Vagina (tissue), 2 donors: ENCODE measurements around the gene ICE1.

Source experiments
- POLR2AphosphoS5 ChIP-seq, 2 donors: sonication (generic); formaldehyde crosslinking; IDR thresholded peaks; one replicate each; pipeline ENCODE4 v1.9.0; 2017; ENCODE audit warnings: antibody characterized with exemption in 2 of 2, mild to moderate bottlenecking in 2 of 2, low read depth in 1 of 2; ENCODE audit not compliant: insufficient read depth in 1 of 2
- TF ChIP-seq, protein P1 (sequence below), 3 experiments: fragments of 450-650 bp in 2 of 3; fragments of 200-600 bp in 1 of 3; sonication (generic) in 1 of 3; IDR thresholded peaks; one replicate each; pipeline ENCODE4 v1.5.1; 2017 to 2019; ENCODE audit warnings: antibody characterized with exemption in 3 of 3, mild to moderate bottlenecking in 2 of 3, moderate library complexity in 2 of 3

DNA sequence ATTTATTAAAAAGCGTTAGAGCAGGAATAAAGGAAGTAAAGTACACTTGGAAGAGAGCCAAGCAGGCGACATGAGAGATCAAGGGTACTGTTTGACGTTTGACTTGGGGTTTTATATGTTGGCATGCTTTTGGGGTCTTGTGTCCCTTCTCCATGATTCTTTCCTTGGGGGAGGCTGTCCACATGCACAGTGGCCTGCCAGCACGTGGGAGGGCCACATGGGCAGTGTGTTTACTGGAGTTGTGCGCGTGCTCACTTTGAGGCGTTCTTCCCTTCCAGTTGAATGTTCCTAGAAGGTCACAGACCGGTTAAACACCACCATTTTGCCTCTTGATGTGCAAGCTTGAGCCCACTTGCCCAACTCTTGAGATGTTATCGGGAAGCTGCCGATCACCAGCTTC lies 49.5 kb upstream of the ICE1 start:
- TF ChIP-seq, protein P1, sequence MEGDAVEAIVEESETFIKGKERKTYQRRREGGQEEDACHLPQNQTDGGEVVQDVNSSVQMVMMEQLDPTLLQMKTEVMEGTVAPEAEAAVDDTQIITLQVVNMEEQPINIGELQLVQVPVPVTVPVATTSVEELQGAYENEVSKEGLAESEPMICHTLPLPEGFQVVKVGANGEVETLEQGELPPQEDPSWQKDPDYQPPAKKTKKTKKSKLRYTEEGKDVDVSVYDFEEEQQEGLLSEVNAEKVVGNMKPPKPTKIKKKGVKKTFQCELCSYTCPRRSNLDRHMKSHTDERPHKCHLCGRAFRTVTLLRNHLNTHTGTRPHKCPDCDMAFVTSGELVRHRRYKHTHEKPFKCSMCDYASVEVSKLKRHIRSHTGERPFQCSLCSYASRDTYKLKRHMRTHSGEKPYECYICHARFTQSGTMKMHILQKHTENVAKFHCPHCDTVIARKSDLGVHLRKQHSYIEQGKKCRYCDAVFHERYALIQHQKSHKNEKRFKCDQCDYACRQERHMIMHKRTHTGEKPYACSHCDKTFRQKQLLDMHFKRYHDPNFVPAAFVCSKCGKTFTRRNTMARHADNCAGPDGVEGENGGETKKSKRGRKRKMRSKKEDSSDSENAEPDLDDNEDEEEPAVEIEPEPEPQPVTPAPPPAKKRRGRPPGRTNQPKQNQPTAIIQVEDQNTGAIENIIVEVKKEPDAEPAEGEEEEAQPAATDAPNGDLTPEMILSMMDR (IDR thresholded peaks at IDR 0.05), result no peak
- no peak for TF ChIP-seq POLR2AphosphoS5 (IDR thresholded peaks at IDR 0.05; ENCODE audit: insufficient read depth in 1 of 2, low read depth in 1 of 2)
